DOHH2 (cell line): ENCODE measurements around the gene PPP1R8.

ENCODE experiments used
- CTCF ChIP-seq: fragments of 200-600 bp; sonication (generic); IDR thresholded peaks from one replicate; pipeline ENCODE4 v1.5.1; 2014; ENCODE audit warnings: antibody characterized with exemption, mild to moderate bottlenecking, low read depth, low read length; ENCODE audit not compliant: poor library complexity, severe bottlenecking
- EZH2phosphoT487 ChIP-seq: fragments of 200-600 bp; sonication (generic); IDR thresholded peaks from 2 replicates; pipeline ENCODE4 v1.6.1; 2017; ENCODE audit warnings: borderline replicate concordance, mild to moderate bottlenecking, antibody characterized with exemption, low read length, moderate library complexity, mixed read lengths

DNA sequence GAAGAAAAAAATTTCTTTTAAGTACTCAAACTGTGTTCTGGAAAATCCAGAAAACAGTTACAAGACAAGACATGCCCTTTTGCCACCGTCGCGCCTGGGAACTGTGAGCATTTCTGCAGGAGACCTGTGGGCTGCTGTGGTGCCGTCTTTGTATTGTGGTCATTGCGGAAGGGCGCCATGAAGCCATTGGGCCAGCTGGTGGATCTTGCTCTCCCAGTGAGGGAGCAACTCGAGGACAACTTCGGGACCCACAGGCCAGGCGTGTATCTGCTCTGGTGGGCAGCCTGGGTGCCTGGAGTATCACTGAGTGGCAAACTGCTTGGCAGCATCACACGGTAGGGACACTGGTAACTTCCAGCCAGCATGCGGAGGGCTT lies 38.0 kb downstream of the PPP1R8 start:
- TF ChIP-seq CTCF (no peak), EZH2phosphoT487 (no peak)
